Activated CD4-positive, alpha-beta T cell treated with anti-CD3 and anti-CD28 coated beads, Interleukin-2, amount 10 ng/mL, durations not matched to agents 7 days and 5 days (primary cell): ENCODE measurements around the gene FFAR1. TPM values are rescaled to one million over a fixed set of nuclear protein-coding genes. Genes with fewer than 3 reads are reported as not detected.

Source experiments
- CTCF ChIA-PET: fragments of 350-600 bp; sonication (Branson Sonifier 250); formaldehyde crosslinking; loops from one replicate; lab custom pipeline; 2021; ENCODE audit warnings: antibody characterized with exemption; lab: Charles Lee
- POLR2A ChIA-PET: fragments of 350-600 bp; sonication (Branson Sonifier 250); formaldehyde crosslinking; loops from one replicate; lab custom pipeline; 2021; ENCODE audit warnings: antibody characterized with exemption; lab: Charles Lee
- DNase-seq: peaks from one replicate; pipeline ENCODE4 v3.0.0-alpha.2; 2020
- H3K27ac Mint-ChIP-seq: one replicate; pipeline ENCODE4 v1.8.0; 2021; ENCODE audit warnings: mild to moderate bottlenecking, moderate library complexity, mixed read lengths
- H3K27me3 Mint-ChIP-seq: one replicate; pipeline ENCODE4 v1.8.0; 2021; ENCODE audit warnings: mixed read lengths
- H3K36me3 Mint-ChIP-seq: one replicate; pipeline ENCODE4 v1.8.0; 2021; ENCODE audit warnings: low read depth, mixed read lengths
- H3K4me1 Mint-ChIP-seq: one replicate; pipeline ENCODE4 v1.8.0; 2021; ENCODE audit warnings: mixed read lengths
- H3K4me3 Mint-ChIP-seq: one replicate; pipeline ENCODE4 v1.8.0; 2021; ENCODE audit warnings: mild to moderate bottlenecking, moderate library complexity, mixed read lengths
- H3K9me3 Mint-ChIP-seq: one replicate; pipeline ENCODE4 v1.8.0; 2021; ENCODE audit warnings: mixed read lengths
- microRNA-seq: library from miRNA; unstranded; fragments of <30 nt; microRNA quantifications from one replicate; pipeline ENCODE4 v1.2.0, GENCODE V29; 2021; ENCODE audit warnings: borderline microRNAs expressed, borderline replicate concordance
- total RNA-seq, 2 experiments: library from RNA; stranded (reverse); gene quantifications; one replicate each; pipeline ENCODE4 v1.2.3, GENCODE V29; 2021

Gene FFAR1
- total RNA-seq, 2 experiments from 2014 or later = not detected

DNA sequence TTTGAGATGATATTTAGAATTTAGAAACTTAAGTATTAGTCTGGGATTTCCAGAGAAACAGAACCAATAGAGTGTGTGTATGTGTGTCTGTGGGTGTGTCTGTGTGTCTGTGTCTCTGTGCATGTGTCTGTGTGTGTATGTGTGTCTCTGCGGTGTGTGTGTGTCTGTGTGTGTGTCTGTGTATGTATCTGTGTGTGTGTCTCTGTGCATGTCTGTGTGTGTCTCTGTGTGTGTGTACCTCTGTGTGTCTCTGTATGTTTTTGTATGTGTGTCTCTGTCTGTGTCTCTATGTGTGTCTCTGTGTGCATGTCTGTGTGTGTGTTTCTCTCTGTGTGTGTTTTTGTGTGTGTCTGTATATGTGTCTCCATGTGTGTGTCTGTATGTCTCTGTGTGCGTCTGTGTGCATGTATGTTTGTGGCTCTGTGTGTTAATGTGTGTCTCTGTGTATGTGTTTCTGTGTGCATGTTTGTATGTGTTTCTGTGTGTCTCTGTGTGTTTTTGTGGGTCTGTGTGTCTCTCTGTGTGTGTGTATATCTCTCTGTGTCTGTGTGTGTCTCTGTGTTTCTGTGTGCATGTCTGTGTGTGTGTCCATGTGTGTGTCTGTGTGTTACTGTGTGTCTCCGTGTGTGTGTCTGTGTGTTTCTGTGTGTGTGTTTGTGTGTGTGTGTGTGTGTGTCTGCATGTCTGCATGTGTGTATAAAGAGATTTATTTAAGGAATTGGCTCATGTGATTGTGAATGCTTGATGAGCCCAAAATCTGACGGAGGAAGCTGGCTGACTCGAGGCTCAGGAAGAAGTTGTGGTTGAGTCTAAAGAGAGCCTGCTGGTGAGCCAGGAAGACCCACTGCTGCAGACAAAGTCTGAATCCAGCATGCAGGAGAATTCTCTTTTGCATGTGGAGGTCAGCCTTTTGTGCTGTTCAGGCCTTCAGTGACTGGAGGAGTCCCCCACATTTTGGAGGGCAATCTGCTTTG is 45.3 kb downstream of the FFAR1 start:
- no peaks in the 10 kb centered on the region for H3K36me3 Mint-ChIP-seq
- no peaks in the 10 kb centered on the region for H3K27me3 Mint-ChIP-seq
- H3K9me3 Mint-ChIP-seq = no peaks in the 10 kb centered on the region
- H3K4me1 Mint-ChIP-seq = no peaks in the 10 kb centered on the region
- ChIA-PET CTCF (no interaction called here), POLR2A (no interaction called here)
- H3K4me3 Mint-ChIP-seq = no peak overlapping the region
- no peak for DNase-seq
- H3K27ac Mint-ChIP-seq = no peak overlapping the region

DNA sequence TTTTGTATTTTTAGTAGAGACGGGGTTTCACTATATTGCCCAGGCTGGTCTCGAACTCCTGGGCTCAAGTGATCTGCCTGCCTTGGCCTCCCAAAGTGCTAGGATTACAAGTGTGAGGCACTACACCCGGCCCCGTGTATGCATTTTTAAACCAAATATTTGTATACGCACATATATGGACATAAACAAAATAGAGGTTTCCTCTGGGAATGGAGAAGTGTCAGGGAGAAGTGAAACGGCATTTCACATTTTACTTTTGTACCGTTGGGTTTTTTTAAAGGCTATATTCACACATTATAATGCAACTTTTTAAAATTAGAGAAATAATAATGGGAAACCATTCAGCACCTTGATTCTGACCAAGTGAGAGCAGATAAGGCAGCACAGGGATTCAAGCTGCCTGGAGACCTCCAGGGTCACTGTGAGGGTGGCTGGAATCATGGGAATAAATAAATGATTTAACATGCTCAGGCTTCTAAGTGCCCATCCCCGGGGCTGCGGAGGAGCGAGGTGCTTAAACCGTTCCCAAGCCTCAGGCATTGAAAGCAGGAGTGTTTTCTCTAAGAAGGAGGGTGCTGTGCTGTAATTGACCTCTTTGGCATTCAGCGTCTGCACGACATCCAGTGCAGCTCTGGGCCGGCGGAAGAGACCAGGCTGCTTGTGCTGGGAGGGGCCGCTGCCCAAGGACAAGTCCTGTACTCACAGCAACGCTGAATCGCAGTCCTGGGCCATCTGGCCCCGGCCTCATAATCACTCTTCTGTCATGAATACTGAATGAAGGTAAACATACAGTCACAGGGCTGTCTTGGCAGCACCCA is 47.9 kb downstream of the FFAR1 start:
- DNase-seq = no peak
- H3K36me3 Mint-ChIP-seq = no peaks in the 10 kb centered on the region
- H3K4me1 Mint-ChIP-seq = no peaks in the 10 kb centered on the region
- H3K9me3 Mint-ChIP-seq = no peaks in the 10 kb centered on the region
- POLR2A ChIA-PET = no interaction called here
- no peaks in the 10 kb centered on the region for H3K27me3 Mint-ChIP-seq
- H3K27ac Mint-ChIP-seq = no peak overlapping the region
- CTCF ChIA-PET = no interaction called here
- no peak overlapping the region for H3K4me3 Mint-ChIP-seq

DNA sequence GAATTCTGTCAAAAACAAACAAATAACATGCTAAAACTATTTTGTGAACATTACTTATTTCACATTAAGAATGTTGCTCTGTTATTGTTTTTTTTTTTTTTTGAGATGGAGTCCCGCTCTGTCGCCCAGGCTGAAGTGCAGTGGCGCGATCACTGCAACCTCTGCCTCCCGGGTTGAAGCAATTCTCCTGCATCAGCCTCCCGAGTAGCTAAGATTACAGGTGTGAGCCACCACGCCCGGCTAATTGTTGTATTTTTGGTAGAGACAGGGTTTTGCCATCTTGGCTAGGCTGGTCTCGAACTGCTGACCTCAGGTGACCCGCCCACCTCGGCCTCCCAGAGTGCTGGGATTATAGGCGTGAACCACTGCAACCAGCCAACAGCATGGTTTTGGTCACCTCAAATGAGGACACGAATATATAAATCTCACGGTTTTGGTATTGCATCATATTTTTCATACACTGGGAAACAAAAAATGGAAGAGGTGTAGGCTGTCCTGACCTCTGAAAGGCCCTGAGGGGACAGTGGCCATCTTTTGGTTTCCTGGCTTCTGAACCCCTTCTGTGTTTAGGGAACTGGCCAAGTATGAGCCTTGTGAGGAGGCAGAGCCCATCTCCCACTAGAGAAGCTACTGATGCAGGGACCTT is 48.7 kb downstream of the FFAR1 start:
- no peak overlapping the region for H3K27ac Mint-ChIP-seq
- ChIA-PET POLR2A (no interaction called here), CTCF (no interaction called here)
- no peaks in the 10 kb centered on the region for H3K9me3 Mint-ChIP-seq
- DNase-seq = no peak
- no peaks in the 10 kb centered on the region for H3K27me3 Mint-ChIP-seq
- H3K4me1 Mint-ChIP-seq = no peaks in the 10 kb centered on the region
- no peak overlapping the region for H3K4me3 Mint-ChIP-seq
- H3K36me3 Mint-ChIP-seq = no peaks in the 10 kb centered on the region

DNA sequence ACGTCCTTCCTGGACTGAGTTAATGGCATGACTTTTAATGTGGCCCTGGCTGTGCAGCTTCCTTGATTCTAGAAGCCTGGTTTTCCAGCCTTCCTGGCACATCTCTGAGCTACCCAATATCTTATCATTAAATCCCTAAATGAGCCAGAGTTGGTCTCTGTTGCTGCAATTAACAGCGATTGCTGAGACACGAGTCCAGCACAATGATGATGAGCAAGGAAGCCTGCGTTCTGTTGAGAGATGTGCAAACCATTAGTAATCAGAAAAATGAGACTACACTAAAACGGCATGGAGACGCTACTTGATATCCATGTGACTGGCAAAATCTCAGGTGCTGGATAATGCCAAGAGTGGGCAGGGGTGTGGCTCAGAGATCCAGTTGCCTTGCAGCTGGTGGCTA is 49.4 kb downstream of the FFAR1 start:
- Mint-ChIP-seq H3K9me3 (no peaks in the 10 kb centered on the region), H3K4me3 (no peak overlapping the region), H3K36me3 (no peaks in the 10 kb centered on the region), H3K27ac (no peak overlapping the region), H3K4me1 (no peaks in the 10 kb centered on the region), H3K27me3 (no peaks in the 10 kb centered on the region)
- DNase-seq = no peak
- POLR2A ChIA-PET = no interaction called here
- CTCF ChIA-PET = no interaction called here

Small RNAs within 50 kb of the gene (microRNA-seq; reads per million reads assigned to microRNA genes)
- gene MIR5196 = not detected

Other genes starting within 250 kb of the FFAR1 start
- not detected for gene FXYD3, start 232.1 kb upstream of the FFAR1 start, total RNA-seq
- gene LGI4, start 212.8 kb upstream of the FFAR1 start, total RNA-seq = under 1 TPM; 0.37 to 0.40 TPM
- gene FXYD1, start 209.1 kb upstream of the FFAR1 start, total RNA-seq = 1 to 10 TPM; 1.0 to 1.8 TPM
- gene FXYD7, start 204.6 kb upstream of the FFAR1 start, total RNA-seq = 1 to 10 TPM; 4.5 to 5.0 TPM
- gene FXYD5, start 193.2 kb upstream of the FFAR1 start, total RNA-seq = 100 to 1,000 TPM; 455 to 524 TPM
- not detected for gene FAM187B, start 119.2 kb upstream of the FFAR1 start, total RNA-seq
- 1 to 10 TPM; 3.5 to 3.6 TPM for gene LSR, start 98.9 kb upstream of the FFAR1 start, total RNA-seq
- 100 to 1,000 TPM; 150 to 162 TPM for gene USF2, start 78.9 kb upstream of the FFAR1 start, total RNA-seq
- gene HAMP, start 65.4 kb upstream of the FFAR1 start, total RNA-seq = 1 to 10 TPM in 1 of 2 experiments, under 1 TPM in 1; 0.92 to 1.2 TPM
- not detected for gene MAG, start 55.7 kb upstream of the FFAR1 start, total RNA-seq
- under 1 TPM in 1 of 2 experiments, not detected in 1; 0.21 TPM for gene CD22, start 18.7 kb upstream of the FFAR1 start, total RNA-seq
- gene FFAR3, start 10.6 kb downstream of the FFAR1 start, total RNA-seq = not detected
- not detected for gene GPR42, start 23.2 kb downstream of the FFAR1 start, total RNA-seq
- not detected for gene FFAR2, start 100.4 kb downstream of the FFAR1 start, total RNA-seq
- not detected for gene KRTDAP, start 142.6 kb downstream of the FFAR1 start, total RNA-seq
- gene DMKN, start 165.7 kb downstream of the FFAR1 start, total RNA-seq = not detected
- not detected for gene SBSN, start 180.4 kb downstream of the FFAR1 start, total RNA-seq
- not detected for gene GAPDHS, start 185.6 kb downstream of the FFAR1 start, total RNA-seq
- gene TMEM147, start 197.7 kb downstream of the FFAR1 start, total RNA-seq = 10 to 100 TPM; 42.5 to 43.8 TPM
- not detected for gene ATP4A, start 215.8 kb downstream of the FFAR1 start, total RNA-seq
- gene PMIS2, start 238.3 kb downstream of the FFAR1 start, total RNA-seq = not detected